ENCODE data around the gene PACC1.

GRCh38 chr1:212453156-212453857 is 38.6 kb upstream of the PACC1 start:
- TF ChIP-seq POLR2A (IDR thresholded peaks at IDR 0.05) (no peak), CTCF (IDR thresholded peaks at IDR 0.05 in 4 of 5, conservative IDR thresholded peaks at IDR 0.05 in 1 of 5) (no peak)
